Stimulated activated CD8-positive, alpha-beta memory T cell treated with anti-CD3 and anti-CD28 coated beads, Interleukin-15, amount 100 ng/mL, for 48 hours (primary cell): Measurements from ENCODE around the gene PCIF1.
"Not testable (repeated sequence)": the region's sequence is repeated elsewhere in the genome, so short reads cannot be mapped to it uniquely, and the experiment has no call there.

Experiments
- DNase-seq, 2 donors: peaks; one replicate each; pipeline ENCODE4 v3.0.0-alpha.2; 2020; ENCODE audit warnings: low read depth in 2 of 2

PCIF1 gene

DNA sequence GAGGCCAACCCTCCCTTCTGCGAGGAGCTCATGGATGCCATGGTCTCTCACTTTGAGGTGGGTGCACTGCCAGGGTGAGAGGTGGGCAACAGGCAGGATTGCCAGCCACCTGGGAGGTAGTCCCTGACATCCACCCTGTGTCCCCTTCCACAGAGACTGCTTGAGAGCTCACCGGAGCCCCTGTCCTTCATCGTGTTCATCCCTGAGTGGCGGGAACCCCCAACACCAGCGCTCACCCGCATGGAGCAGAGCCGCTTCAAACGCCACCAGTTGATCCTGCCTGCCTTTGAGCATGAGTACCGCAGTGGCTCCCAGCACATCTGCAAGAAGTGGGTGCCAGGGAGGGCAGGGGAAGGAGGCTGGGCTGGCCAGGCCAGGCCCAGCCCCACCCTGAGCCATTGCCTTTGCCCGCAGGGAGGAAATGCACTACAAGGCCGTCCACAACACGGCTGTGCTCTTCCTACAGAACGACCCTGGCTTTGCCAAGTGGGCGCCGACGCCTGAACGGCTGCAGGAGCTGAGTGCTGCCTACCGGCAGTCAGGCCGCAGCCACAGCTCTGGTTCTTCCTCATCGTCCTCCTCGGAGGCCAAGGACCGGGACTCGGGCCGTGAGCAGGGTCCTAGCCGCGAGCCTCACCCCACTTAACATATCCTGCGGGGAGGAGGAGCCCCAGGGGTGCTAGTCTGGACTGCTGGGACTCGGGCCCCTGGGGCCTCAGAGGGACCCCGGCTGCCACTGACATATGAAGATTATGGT, 12.8 kb downstream of the PCIF1 start:
- no peak for DNase-seq

DNA sequence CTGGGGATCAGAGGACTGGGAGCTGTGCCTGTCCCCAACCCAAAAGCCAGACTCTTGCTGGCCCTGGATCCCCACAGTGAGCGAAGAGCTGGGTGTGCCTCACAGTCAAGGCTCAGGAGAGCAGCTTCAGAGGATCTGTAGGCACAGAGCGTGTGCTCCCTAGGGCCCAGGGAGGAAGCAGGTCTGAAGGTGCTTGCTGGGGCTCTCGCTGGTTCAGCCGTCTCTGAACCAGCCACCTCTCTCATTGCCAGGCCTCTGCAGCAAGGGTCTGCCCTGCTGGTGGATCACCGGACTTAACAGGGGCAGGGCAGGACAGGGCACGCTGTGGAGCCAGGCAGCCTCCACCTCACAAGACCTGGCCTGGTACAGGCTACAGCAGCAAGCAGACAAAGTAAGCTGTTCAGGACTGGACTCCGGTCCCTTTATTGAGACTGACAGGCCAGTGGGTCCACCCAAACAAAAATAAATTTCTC, 13.8 kb downstream of the PCIF1 start:
- DNase-seq: no peak

DNA sequence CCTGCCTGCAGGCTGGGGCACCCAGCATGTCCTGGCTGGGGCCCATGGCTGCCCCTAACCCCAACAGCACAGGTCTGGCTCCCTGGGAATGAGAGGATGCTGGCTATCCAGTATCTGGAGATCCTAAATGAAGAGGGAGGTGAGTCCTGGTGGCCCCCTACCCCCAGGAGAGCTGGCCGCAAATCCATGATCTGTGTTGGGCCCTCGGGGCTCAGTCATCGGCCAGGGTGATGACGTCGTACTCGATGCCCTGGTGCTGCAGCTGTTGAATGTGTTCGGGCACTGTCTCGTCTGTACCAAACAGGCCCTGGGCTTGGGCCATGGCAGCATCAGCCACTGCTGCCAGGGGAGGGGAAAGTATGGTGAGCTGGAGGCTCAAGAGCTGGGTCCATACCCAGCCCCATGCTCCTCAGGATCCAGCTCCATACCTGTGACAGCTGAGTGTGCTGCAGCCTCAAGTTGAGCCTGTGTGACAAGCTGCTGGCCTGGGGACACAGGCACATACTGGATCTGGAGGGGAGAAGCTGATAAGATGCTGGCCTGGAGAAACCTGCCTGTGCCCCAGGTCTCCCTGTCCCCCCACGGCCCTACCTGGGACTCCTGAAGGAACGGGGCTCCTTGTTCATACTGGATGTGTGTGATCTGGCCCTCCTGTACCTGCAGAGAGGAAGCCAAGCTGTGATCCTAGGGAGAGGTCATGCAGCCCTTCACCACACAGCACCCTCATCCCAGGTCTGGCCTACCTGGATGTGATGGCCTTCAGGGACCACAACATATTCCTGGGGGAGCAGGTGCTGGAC, 14.5 kb downstream of the PCIF1 start:
- no peak for DNase-seq

DNA sequence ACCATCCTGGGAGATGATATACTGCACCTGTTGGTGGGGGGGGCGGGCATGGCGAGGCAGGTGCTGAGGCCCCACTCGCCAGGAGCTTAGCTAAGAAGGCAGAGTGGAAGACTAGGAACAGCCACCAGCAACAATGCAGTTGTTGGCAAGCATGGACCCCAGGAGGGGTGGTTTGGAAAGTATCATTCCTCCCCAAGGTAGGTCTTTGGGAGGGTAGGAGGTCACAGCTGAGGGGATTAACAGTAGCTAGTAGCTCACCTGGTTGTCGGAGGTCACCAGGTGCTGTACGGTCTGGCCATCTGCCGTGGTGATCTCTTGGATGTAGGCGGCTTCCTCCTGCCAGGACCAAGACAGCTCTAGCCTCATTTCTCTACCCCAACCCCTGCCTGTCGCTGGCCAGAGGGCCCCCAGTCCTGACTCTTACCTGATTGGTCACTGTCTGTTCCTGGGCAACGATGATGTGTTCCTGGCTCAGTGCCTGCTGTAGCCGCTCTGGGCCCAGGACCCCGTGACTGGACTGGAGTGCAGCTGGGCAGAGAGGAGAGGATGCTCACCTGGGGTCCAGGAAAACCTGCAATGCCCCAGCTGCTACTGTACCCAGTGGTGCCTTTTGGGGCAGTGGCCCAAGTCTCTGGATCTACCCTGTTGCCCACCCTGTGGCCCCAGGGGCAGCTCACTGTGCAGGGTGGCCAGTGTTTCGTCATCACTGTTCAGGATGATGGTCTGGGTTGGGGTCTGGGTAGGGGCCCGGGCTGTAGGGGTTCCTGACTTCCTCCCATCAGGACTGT, 15.3 kb downstream of the PCIF1 start:
- no peak for DNase-seq

DNA sequence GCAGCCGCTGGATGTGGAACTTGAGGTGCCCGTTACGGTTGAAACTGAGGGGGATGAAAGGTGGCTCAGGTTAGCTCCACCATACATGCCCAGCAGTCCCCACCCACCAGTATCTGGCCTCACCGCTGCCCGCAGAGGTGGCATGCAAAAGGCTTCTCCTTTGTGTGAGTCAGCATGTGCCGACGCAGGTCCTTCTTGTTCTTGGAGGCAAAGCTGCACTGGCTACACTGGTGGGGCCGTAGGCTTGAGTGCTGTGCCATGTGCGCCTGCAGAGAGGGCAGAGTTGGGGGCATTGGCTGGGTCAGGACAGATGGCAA, 15.8 kb downstream of the PCIF1 start:
- DNase-seq: no peak

DNA sequence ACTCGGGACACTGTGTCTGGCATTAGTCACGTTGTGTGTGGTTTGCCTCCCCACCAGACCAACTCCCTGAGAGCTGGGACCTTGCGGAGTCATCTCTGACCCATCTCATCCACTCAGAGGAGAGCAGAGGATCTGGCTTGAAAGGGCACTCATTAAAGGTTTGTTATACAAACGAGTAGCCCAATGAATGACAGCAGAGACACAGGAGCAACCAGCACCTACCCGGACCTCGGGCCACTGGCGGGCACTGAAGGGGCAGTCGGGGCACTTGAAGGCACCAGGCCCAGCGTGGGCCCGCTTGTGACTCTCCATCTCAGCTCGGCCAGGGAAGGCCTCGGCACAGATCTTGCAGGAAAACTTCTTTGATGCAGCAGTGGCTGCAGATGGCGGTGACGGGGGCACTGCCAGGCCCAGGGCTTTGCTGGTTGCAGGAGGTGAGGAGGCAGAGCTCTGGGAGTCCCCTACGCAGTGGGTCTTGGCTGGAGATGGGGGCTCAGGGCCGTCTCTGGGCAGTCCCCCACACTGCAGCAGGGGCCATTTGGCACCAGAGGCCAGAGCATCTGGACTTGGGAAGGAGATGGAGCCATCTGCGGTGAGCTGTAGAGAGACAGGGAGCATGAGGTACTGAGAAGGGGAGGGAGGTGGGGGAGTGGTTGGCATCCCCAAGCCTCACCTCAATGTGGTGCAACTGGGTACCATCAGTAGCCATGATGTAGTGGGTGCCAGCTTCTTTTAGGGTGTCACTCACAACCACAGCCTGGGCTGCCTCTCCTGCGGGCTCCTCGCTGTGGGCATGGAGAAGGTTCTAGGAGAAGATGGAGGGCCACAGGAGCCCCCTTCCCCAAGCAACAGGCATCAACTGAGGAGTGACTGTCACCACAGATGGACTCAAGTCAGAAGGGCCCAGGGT, 17.7 kb downstream of the PCIF1 start:
- no peak for DNase-seq

DNA sequence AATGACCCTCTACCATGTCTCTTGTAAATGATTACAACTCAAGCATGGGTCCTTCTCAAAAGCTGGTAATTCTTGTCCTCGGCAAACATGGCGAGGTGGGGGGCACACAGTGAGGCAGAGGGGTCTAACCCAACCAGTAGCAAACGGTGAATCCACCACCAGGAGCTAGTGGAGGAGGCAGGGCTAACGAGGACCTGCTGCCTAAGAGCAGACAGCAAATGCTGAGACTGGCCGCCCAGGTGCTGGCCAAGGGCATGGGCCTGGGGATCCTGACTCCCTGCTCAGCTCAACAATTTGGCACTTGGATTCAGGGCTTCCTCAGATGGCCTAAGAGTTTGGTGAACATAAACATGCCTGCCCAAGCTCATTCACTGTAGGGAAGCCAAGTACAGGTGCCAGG, 18.4 kb downstream of the PCIF1 start:
- no peak for DNase-seq

DNA sequence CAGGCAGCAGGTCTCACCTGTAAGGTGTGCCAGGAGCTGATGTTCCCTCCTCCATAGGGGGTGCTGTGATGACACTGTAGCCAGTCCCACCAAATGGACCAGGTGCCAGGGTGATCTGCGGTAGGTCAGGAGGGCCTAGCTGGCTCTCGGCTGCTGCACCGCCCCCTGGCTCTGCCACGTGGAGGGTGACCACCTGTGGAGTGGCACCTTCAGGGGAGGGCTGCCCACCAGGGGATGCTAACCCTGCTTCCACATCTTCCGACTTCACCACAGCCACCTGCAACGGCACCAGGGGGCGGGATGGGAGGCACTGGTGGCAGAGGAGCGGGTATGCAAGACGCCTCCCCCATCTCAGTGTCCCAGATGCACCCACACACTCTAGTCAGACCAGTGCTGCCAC, 19.2 kb downstream of the PCIF1 start:
- DNase-seq: no peak

DNA sequence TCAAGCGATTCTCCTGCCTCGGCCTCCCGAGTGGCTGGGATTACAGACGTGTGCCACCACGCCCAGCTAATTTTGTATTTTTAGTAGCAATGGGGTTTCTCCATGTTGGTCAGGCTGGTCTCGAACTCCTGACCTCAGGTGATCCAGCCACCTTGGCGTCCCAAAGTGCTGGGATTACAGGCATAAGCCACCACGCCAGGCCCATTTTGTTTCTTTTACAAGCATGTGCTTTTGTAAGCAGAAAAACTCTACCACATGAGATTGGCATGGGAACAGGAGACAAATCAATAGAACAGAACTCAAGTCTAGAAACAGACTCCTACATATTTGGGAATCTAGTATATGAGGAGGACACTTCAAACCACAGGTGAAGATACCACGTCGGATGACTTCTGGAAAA, 21.8 kb downstream of the PCIF1 start:
- DNase-seq: not testable (repeated sequence)

DNA sequence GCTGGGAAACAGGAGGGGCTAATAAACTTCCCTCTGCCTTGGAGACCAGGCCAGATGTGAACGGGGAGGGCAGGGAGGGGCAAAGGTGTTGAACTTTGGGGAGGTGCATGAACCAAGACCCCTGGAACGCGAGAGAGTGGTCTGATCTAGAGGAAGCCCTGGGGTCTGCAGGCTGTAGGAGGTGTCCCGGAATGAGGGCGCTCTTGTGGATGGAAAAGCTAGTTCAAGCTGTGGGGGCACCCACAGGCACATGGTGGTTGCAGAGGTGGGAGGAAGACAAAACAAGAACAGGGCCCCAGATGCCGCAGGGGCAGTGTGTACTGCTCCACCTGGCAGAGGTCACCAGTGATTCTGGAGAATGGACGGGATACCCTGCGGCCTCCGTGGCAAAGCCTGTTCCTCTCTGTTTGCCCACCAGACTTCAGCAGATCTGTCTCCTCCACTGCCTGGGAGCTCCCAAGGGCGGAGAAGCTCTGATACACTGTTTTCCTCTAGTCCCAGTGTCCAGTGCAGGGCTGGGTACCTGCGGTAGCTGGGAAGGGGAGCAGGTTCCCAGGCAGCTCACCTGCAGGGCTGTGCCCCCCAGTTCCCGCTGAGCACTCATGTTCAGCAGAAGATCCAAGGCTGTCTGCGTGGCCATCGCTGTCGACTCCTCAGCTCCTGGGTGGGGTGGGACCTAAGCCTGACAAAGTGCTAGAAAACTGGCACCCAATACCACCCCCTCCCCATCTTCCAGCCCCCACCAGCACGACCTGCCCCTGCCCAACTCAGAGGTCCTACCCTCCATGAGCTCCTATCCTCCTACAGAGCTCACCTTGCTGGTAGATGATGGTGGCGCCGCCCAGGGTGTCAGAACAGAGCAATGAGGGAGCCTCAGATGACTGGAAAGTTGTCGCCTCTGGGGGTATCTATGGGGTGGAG, 22.8 kb downstream of the PCIF1 start:
- DNase-seq: no peak

DNA sequence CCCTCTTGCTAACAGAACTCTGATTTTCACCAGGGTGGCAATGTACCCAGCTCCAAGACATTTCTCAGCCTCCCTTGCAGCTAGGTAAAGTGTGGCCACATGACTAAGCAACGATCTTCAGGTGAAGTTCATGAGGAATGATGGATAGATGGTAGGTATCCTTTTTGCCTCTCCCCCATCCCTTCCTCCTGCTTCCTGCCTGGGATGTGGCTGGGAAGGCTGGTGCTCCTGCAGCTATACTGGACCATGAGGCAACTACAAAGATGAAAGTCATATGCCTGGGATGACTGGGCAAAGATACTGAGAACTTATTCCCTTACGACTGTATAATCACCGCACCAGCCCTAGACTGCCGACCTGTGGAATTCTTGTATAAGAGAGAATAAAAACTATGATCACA, 24.1 kb downstream of the PCIF1 start:
- no peak for DNase-seq

DNA sequence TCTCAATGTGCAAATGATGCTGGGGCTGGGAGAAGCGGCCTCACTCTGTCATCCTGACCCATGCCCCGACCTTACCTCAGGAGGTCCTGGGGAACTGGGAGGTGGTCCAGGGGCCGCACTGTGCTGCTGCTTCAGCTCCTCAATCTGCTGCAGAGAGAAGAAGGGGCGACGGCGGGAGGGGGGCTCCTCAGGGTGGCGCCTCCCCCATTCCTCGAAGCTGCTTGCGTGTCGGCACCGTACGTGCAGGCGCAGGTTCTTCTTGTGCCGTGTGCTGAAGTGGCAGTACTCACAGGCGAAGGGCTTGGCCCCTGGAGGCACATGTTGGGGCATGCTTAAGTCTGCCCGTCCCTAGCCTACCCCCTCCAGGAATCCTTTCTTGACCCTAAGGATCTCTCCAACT, 24.6 kb downstream of the PCIF1 start:
- DNase-seq: no peak

DNA sequence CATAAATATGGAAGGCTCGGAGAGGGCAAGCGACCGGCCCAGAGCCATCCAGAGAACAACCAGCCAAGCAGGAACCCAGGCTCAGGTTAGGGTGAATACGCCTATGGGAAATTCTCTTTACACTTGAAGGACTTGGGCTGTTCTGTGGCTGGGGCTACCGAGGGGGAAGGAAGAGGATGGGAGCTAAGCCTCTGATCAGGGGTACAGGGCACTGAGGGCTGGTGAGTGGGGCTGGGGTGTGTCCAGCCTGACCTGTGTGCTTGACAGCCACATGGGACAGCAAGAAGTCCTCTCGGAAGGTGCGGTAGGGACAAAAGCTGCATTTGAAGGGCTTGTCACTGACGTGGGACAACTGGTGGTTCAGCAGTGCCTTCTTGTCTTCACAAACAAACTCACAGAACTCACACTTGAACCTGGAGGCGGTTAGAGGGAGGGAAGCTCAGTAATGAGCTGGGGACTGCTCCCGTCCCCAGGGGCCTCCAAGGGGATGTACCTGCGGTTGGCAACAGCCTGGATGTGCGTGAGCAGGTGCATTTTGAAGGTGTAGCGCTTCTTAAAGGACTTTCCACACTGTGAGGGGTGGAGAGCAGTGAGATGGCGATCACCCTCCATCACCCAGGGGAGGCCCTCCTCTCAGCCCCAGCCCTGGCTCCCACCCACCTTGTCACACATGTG, 25.6 kb downstream of the PCIF1 start:
- DNase-seq: no peak

DNA sequence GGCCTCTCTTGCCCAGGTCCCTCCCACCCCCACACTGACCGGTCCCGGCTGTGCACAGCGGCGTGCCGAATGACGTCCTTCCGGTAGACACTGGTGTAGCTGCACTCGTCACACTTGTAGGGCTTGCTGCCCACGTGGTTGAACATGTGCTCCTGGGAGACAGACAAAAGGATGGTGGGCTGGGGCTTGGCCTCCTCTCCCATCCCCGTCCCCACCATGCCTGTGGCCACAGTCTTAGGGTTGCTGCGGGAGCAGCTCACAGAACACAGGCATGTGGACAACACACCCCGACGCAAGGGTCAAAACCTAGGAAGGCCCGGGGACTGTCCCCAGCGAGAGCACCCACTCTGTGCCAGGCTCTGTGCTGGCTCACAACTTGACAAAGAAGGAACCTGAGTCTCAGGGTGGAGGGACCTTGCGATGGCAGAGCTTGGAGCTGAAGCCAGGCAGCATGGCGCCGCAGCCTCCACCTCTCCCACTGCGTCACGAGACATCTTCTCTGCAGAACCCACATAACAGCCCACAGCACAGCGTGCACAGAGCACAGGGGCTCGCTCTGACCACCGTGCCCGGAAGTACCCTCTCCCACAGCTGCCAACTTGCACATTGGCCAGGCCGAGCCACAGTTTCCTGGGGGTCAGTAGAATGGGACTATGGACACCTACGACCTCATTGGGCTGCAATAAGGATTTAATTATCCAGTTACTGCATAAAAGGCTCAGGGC, 27.7 kb downstream of the PCIF1 start:
- no peak for DNase-seq

DNA sequence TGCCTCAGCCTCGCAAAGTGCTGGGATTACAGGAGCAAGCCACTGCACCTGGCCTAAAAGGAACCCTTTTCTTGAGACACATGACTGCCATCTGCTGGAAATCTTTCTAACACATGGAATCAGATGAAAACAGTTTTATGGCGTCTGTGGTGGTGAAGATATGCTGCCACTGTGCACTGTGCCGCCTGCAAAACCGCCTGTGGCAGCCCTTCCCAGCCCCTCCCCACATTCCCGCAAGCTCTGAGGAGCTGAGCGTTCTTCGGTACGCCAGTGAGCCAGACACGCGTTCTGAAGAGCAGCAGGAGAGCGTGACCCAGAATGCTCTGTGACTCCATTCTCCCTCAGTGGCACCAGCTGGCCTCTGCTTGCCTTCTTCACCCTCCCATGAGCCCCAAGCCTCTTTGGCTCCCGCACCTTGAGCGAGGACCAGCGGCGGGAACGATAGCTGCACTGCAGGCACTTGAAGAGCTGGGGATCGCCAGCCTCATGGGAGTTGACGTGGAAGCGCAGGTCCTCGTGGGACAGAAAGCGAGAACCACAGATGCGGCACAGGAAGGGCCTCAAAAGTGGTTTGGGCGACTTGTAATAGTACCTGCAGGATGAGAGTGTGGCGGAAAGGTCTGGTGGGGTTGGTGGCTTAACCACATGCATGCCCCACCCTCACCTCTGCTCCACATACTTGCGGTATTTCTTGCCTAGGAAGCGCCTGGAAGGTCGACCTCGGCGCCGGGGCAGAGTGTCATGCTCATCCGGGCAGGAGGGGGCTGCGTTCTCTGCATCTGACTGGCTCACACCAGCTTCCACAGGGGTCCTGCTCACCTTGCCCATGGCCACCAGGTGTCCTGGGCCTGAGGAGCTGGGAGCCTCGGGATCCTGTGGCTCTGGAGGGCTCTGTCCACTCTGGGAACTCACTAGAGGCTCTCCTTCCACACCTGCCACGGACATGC, 28.8 kb downstream of the PCIF1 start:
- DNase-seq: no peak

DNA sequence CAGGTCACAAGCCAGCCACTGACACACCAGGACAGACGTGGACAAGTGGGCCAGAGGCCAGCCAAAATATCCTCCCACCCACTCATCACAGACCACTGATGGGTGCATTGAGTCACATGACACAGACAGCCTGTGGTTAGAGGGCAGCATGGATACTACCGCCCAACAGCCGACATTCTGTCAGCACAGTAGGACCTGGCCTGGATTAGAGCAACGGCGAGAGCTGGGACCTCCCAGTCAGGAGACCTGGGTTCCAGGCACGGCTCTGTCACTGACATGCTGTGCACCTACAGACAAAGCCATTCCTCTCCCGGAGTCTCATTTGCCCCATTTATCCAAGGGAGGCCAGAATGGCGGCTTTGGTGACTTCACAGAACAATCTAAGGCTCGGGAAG, 29.5 kb downstream of the PCIF1 start:
- no peak for DNase-seq

DNA sequence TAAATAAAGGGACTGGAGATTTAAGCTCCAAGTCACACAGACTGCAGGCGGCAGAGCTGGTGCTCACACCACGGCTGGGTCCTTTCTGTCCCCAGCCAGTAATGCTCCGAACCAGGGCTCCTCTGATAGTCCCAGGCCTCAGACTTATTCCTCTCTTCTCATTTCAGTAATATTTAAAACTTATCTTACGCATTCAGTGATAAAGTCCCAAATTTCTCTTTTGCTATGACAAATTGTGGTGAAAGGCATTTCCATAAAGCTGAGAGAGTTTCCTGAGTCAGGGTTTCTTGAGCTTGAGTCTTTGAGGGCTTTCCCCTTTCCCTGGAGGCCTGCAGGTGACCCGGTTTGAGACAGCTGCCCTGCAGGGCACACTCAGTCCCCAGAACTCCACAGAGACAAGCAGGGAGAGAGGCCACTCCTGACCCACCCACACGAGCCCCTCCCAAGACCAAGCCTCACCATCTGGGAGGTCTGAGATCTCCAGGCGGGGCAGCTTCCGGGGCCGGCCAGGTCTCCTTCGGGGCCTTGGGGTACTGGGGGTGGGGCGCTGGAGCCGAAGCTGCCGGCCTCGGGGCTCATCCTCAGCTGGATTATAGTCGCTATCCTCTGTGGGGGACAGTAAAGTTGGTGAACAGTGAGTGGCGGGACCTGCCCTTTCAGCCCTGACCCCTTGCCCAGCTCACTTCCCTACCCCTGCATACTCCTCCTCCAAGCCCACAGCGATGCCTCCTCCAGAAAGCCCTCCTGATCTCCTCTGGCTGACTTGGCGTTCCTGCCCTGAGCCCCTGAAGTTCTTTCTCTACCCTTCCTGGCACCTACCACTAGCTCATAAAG, 30.9 kb downstream of the PCIF1 start:
- no peak for DNase-seq
